ENCODE results near the gene MOV10. TPM values are rescaled to one million over a fixed set of nuclear protein-coding genes. Genes with fewer than 3 reads are reported as not detected.

The MOV10 gene
- total RNA-seq, 2 donors from 2014 or later = 61.6 to 62.7 TPM

DNA sequence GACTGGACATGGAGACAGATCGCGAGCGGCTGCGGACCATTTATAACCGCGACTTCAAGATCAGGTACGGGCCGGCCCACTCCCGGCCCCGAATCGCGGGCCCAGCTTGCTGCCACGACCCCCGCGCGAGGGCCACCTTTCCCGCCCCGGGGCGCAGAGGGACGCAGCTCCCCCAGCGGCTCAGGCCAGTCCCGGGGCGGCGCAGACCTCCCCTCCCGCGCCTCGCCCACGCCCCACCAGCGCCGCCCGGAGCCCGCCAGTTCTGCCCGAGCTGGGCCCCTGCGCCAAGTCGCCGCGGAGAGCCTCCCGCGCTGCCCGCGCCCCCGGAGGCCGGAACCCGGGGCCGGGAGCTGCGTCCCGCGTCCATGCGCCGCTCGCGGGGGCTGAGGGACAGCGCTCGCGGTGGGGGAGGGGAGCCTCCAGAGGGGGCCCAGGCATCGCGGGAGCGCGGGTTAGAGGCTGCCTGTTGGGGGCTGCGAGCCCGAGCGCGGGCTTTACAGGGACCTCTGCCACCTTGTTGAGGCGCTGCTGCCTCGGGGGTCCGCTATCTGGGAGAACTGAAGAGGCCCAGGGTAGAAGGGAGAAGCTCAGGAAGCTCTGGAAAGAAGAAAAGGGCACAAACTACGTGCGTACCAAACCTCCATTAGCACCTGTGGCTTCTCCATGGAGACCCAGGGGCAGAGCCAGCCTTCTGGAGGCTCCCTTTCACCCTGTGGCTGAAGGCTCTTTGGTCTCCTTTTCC lies 698 bp downstream of the MOV10 start:
- no peaks in the 10 kb centered on the region for H3K4me1 ChIP-seq
- peak; percentile 47 for DNase-seq
- intact Hi-C loops (cut with DNase I) = no loop called here

DNA sequence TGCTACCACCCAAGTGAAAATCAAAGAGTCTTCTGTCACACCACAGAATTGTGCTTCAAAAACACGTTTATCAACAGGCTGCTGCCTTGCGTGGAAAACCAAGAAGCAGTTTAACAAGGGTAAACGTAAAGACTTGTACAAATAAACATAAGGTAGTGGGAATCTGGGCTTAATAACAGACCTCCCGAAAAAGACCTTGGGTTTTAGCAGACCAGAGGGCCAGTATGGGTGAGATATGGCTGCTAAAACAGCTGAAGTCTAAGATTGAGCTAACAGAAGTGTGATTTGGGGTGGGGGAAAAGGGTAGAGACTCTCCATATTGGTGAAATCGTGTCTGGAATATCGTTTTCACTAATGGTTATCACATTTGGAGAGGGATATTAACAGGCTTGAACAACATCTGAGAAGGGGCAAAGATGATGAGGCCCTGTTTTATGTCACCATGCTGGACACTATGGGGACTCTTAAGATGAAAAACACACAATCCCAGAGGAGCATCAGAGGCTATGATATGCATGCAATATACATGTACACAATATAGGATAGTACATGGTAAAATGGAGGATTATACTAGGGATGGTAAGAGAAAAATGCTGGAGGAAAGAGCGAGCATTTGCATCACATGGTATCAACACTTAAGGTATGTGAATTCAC lies 1.4 kb downstream of the MOV10 start:
- H3K4me1 ChIP-seq = no peaks in the 10 kb centered on the region
- H3K27ac ChIP-seq = no peak overlapping the region
- H3K36me3 ChIP-seq = no peaks in the 10 kb centered on the region
- H3K27me3 ChIP-seq = no peaks in the 10 kb centered on the region
- DNase-seq = no peak
- TF ChIP-seq, protein P1, sequence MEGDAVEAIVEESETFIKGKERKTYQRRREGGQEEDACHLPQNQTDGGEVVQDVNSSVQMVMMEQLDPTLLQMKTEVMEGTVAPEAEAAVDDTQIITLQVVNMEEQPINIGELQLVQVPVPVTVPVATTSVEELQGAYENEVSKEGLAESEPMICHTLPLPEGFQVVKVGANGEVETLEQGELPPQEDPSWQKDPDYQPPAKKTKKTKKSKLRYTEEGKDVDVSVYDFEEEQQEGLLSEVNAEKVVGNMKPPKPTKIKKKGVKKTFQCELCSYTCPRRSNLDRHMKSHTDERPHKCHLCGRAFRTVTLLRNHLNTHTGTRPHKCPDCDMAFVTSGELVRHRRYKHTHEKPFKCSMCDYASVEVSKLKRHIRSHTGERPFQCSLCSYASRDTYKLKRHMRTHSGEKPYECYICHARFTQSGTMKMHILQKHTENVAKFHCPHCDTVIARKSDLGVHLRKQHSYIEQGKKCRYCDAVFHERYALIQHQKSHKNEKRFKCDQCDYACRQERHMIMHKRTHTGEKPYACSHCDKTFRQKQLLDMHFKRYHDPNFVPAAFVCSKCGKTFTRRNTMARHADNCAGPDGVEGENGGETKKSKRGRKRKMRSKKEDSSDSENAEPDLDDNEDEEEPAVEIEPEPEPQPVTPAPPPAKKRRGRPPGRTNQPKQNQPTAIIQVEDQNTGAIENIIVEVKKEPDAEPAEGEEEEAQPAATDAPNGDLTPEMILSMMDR (IDR thresholded peaks at IDR 0.05) = no peak
- peak overlapping the region; percentile 81 to 91 for H3K9ac ChIP-seq (ENCODE audit: low read depth in 2 of 2, low read length in 2 of 2)
- intact Hi-C loops (cut with DNase I) = no loop called here
- peak overlapping the region; percentile 80 for H3K4me3 ChIP-seq
- H3K9me3 ChIP-seq = no peaks in the 10 kb centered on the region

More for the DNA sequence above, 698 bp downstream of the MOV10 start:
- H3K36me3 ChIP-seq = no peaks in the 10 kb centered on the region
- H3K4me3 ChIP-seq = peak overlapping the region; percentile 80
- peak overlapping the region; percentile 81 to 91 for H3K9ac ChIP-seq (ENCODE audit: low read depth in 2 of 2, low read length in 2 of 2)
- no peaks in the 10 kb centered on the region for H3K9me3 ChIP-seq
- TF ChIP-seq, protein P1 (IDR thresholded peaks at IDR 0.05) = no peak
- H3K27me3 ChIP-seq = no peaks in the 10 kb centered on the region
- H3K27ac ChIP-seq = peak overlapping the region; percentile 89

DNA sequence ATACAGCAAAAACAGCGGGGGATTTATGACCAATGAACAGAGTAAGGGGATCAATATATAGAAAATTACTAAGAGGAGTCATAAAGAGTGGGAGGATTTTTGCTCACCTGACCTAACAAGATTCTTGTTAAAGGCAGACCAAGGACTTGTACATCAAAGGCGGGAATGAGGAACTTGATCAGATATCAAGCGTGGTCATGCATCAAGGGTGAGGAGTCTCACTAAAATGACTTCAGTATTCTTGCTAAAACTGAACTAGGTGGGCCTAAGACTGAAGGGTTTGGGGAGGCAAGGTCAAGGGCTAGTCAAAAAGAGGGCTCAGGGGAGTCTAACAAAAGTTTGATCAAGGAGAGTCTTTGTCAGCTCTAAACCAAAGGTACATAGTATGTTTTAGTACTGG lies 2.1 kb downstream of the MOV10 start:
- H3K9me3 ChIP-seq = no peaks in the 10 kb centered on the region
- TF ChIP-seq, protein P1 (IDR thresholded peaks at IDR 0.05) = no peak
- H3K27ac ChIP-seq = no peak overlapping the region
- H3K36me3 ChIP-seq = no peaks in the 10 kb centered on the region
- H3K27me3 ChIP-seq = no peaks in the 10 kb centered on the region
- no peak overlapping the region for H3K9ac ChIP-seq (ENCODE audit: low read depth in 2 of 2, low read length in 2 of 2)
- H3K4me3 ChIP-seq = no peak overlapping the region
- intact Hi-C loops (cut with DNase I) = no loop called here
- DNase-seq = no peak
- no peaks in the 10 kb centered on the region for H3K4me1 ChIP-seq

DNA sequence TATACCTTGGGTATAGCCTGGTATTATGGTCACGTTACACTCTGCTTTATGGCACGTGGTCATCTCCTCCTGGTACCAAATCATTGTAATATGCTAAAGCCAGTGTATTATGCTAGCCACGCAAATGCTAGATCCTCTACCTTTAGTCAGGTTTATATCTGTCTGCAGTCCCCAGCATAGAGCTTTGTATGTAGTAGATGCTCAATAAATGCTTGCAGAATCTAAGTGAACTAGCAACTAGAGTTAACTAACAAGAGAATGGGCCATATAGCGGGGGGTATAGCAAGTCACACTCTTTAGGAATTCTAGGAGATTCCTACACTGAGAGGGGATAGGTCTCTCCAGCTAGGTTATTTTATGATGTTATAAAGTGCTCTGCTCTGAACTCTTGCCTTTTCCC lies 3.0 kb downstream of the MOV10 start:
- intact Hi-C loops (cut with DNase I) = no loop called here
- TF ChIP-seq, protein P1 (IDR thresholded peaks at IDR 0.05) = no peak
- no peak overlapping the region for H3K9ac ChIP-seq (ENCODE audit: low read depth in 2 of 2, low read length in 2 of 2)
- H3K4me1 ChIP-seq = no peaks in the 10 kb centered on the region
- no peak overlapping the region for H3K4me3 ChIP-seq
- H3K27ac ChIP-seq = no peak overlapping the region
- H3K27me3 ChIP-seq = no peaks in the 10 kb centered on the region
- H3K36me3 ChIP-seq = no peaks in the 10 kb centered on the region
- DNase-seq = no peak
- H3K9me3 ChIP-seq = no peaks in the 10 kb centered on the region

DNA sequence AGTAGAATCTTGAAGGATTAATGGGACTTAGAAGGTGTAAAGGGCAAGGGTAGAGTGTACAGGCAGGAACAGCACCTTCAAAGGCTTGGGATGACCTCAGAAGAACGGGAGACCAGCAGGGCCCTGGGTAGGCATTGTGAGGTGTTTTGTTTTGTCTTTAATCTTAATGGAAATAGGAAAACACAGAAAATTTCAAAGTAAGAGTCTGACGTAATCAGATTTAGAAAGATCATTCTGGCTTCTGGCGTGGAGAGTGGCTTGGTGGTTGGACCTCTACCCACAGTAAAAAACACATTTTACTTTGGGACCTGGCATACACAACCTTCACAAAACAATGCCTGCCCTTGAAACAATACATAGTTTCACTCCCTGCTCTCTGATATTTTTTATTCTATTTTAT lies 4.1 kb downstream of the MOV10 start:
- no peaks in the 10 kb centered on the region for H3K4me1 ChIP-seq
- H3K27ac ChIP-seq = no peak overlapping the region
- H3K36me3 ChIP-seq = no peaks in the 10 kb centered on the region
- intact Hi-C loops (cut with DNase I) = no loop called here
- H3K4me3 ChIP-seq = no peak overlapping the region
- H3K9ac ChIP-seq (ENCODE audit: low read depth in 2 of 2, low read length in 2 of 2) = no peak overlapping the region
- TF ChIP-seq, protein P1 (IDR thresholded peaks at IDR 0.05) = no peak
- DNase-seq = no peak
- no peaks in the 10 kb centered on the region for H3K9me3 ChIP-seq
- no peaks in the 10 kb centered on the region for H3K27me3 ChIP-seq

All from colonic mucosa (tissue), 4 donors.